Adrenal gland (tissue), 12 donors: ENCODE data around the gene SPOCK3. TPM values are rescaled to one million over a fixed set of nuclear protein-coding genes. Genes with fewer than 3 reads are reported as not detected.

Experiments used
- DNase-seq, 7 donors: peaks; one replicate each; pipeline ENCODE4 v3.0.0-alpha.2; 2019 to 2020
- H3K27ac ChIP-seq, 5 donors: fragments of 200-600 bp; sonication (generic) in 4 of 5; 1 replicate in 3 of 5; 2 replicates in 2 of 5; pipeline versions ENCODE4 v1.5.1 to v1.8.0; 2016 to 2020; ENCODE audit warnings: mild to moderate bottlenecking in 1 of 5
- H3K27me3 ChIP-seq: fragments of 200-600 bp; 2 replicates; pipeline ENCODE4 v1.8.0; 2021
- H3K36me3 ChIP-seq, 2 donors: fragments of 200-600 bp; replicated peaks in 1 of 2; 1 replicate in 1 of 2; 2 replicates in 1 of 2; pipeline versions ENCODE4 v1.5.1 to v1.8.0; 2018 to 2022
- H3K4me1 ChIP-seq, 2 donors: fragments of 200-600 bp; replicated peaks in 1 of 2; 1 replicate in 1 of 2; 2 replicates in 1 of 2; pipeline versions ENCODE4 v1.5.1 to v1.8.0; 2018 to 2021
- H3K4me3 ChIP-seq, 4 donors: fragments of 200-600 bp; sonication (generic) in 3 of 4; one replicate each; pipeline ENCODE4 v1.5.1; 2016 to 2018
- H3K9me3 ChIP-seq, 3 donors: fragments of 200-600 bp; sonication (generic) in 1 of 3; replicated peaks in 1 of 3; 1 replicate in 2 of 3; 2 replicates in 1 of 3; pipeline versions ENCODE4 v1.5.1 to v1.8.0; 2016 to 2021
- POLR2A ChIP-seq, 2 donors: fragments of 450-650 bp; IDR thresholded peaks; one replicate each; pipeline ENCODE4 v1.6.1; 2017; ENCODE audit warnings: antibody characterized with exemption in 2 of 2, mild to moderate bottlenecking in 2 of 2, moderate library complexity in 1 of 2
- WGBS, 4 donors: extraction: QIAGEN DNeasy Blood & Tissue Kit in 2 of 4; methylation state at CpG; one replicate each; pipeline versions ENCODE4 v1.1.5 to v1.1.7; 2013 to 2017; 5-methylcytosine and 5-hydroxymethylcytosine counted together
- intact Hi-C, 2 donors: fragments of 100-400 bp; cut with DNase I; formaldehyde crosslinking; loops; one replicate each; pipeline versions ENCODE4 v1.14.1 to v1.15.0; 2022 to 2023
- polyA plus RNA-seq, 3 donors: library from polyadenylated mRNA; stranded (reverse); fragments of 200-250 nt in 2 of 3; fragments of 350-450 nt in 1 of 3; fragmentation: Illumina TruSeq in 1 of 3; extraction: RNeasy Lipid Tissue Mini Kit (QIAGEN cat#74804) in 1 of 3; gene quantifications; one replicate each; pipeline ENCODE4 v1.2.3, GENCODE V29; 2013 to 2014
- total RNA-seq, 9 donors: library from RNA; depleted of rRNA in 4 of 9; stranded (reverse); fragments of >200 nt in 4 of 9; fragments of 120-200 nt in 1 of 9; fragmentation: NEBNext Ultra II Directional in 1 of 9; extraction: Animal tissue kit (Norgen Biotek cat#: 25700) in 1 of 9; gene quantifications; one replicate each; pipeline versions ENCODE4 v1.1.0 to v1.2.4, GENCODE V29; 2013 to 2023
- TF ChIP-seq, protein P1 (sequence below), 6 experiments: fragments of 450-650 bp in 4 of 6; fragments of 200-600 bp in 2 of 6; sonication (generic) in 1 of 6; IDR thresholded peaks; 1 replicate in 5 of 6; 2 replicates in 1 of 6; pipeline versions ENCODE4 v1.5.1 to v1.8.0; 2016 to 2021; ENCODE audit warnings: antibody characterized with exemption in 6 of 6, mild to moderate bottlenecking in 2 of 6, moderate library complexity in 1 of 6
- donor health status: healthy with polysubstance abuse.
- donor health status: Bipolar disorder and iron deficiency.
- donor health status: DM: yes; HTN: yes; CAD: no.
- donor health status: DM: no; HTN: no; CAD: no.
- donor health status: DM: no; HTN: no; CAD: no.
- donor health status: DM: yes; HTN: yes; CAD: no.

SPOCK3 gene
- total and polyA plus RNA-seq, 12 donors = 0.18 to 30.3 (median 3.0) TPM; not detected in 1

DNA sequence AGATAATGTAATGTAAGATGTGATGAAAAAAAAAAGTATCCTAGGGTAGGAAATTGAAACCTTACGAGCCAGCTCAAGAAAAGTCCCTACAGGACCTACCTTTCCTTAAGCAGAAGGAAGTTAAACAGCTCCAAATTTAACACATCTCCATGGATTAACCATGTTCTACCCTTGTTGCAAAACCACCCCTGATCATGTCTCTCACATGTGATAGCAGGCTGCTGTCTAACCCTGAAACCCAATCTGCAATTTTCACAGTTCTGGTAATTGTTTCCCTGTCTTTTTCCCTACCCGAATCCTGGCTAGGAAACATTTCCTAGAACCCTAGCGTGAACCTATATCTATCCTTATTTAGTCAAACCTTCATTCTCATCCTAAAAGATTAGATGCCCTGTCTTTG is 198.9 kb downstream of the SPOCK3 start:
- no peak for DNase-seq
- H3K27ac ChIP-seq = no peak overlapping the region
- H3K36me3 ChIP-seq = no peaks in the 10 kb centered on the region
- H3K4me1 ChIP-seq = no peaks in the 10 kb centered on the region
- no peaks in the 10 kb centered on the region for H3K27me3 ChIP-seq
- H3K9me3 ChIP-seq = no peaks in the 10 kb centered on the region
- no peak for TF ChIP-seq POLR2A (IDR thresholded peaks at IDR 0.05)
- TF ChIP-seq, protein P1, sequence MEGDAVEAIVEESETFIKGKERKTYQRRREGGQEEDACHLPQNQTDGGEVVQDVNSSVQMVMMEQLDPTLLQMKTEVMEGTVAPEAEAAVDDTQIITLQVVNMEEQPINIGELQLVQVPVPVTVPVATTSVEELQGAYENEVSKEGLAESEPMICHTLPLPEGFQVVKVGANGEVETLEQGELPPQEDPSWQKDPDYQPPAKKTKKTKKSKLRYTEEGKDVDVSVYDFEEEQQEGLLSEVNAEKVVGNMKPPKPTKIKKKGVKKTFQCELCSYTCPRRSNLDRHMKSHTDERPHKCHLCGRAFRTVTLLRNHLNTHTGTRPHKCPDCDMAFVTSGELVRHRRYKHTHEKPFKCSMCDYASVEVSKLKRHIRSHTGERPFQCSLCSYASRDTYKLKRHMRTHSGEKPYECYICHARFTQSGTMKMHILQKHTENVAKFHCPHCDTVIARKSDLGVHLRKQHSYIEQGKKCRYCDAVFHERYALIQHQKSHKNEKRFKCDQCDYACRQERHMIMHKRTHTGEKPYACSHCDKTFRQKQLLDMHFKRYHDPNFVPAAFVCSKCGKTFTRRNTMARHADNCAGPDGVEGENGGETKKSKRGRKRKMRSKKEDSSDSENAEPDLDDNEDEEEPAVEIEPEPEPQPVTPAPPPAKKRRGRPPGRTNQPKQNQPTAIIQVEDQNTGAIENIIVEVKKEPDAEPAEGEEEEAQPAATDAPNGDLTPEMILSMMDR (IDR thresholded peaks at IDR 0.05) = no peak
- intact Hi-C loops = no loop called here
- WGBS, 4 donors = 74 to 88% (median 79%) methylated on average over 3 of the region's 3 CpGs
- no peak overlapping the region for H3K4me3 ChIP-seq

DNA sequence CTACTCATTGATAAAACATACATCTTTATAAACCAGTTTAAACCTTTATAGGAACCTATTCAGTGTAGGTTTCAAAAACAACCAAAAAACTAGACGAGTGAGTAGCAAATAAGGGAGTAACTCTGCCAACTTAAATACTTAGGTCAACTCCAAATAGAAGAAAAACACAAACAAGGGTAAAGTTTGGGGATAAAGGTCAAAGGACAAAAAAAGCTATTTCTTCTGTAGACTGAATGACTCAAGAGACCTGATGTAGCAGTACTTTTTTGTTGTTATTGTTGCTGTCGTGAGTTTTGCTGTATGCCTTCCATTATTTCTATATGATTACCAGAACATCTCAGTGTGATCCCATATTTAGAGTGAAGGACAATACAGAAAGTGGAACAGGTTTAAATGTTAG is 199.3 kb downstream of the SPOCK3 start:
- H3K9me3 ChIP-seq = no peaks in the 10 kb centered on the region
- no peaks in the 10 kb centered on the region for H3K36me3 ChIP-seq
- H3K27ac ChIP-seq = no peak overlapping the region
- no peaks in the 10 kb centered on the region for H3K4me1 ChIP-seq
- intact Hi-C loops = no loop called here
- 47 to 66% (median 63%) methylated on average over 2 of the region's 2 CpGs for WGBS, 4 donors
- TF ChIP-seq, protein P1 (IDR thresholded peaks at IDR 0.05) = no peak
- no peak for TF ChIP-seq POLR2A (IDR thresholded peaks at IDR 0.05)
- no peaks in the 10 kb centered on the region for H3K27me3 ChIP-seq
- no peak for DNase-seq
- H3K4me3 ChIP-seq = no peak overlapping the region

DNA sequence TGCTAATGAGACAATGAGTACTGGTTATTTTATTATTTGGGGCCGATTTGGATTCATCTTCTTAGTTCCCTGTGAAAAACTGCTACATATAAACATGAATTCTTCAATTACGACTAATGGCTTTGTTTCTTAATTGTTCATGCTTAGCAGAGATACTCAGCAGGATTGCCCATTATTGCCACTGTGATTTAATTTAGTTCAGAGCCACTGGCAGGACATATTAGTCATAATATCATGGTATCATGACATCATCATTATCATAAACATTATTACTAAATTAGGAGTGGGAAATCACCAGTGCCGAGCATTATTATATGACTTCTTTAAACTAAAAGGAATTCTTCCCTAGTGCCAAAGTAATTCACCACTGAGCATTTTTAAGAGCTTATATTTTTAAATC is 201.4 kb downstream of the SPOCK3 start:
- intact Hi-C loops = no loop called here
- no peak for TF ChIP-seq POLR2A (IDR thresholded peaks at IDR 0.05)
- TF ChIP-seq, protein P1 (IDR thresholded peaks at IDR 0.05) = no peak
- DNase-seq = no peak
- Histone ChIP-seq H3K36me3 (no peaks in the 10 kb centered on the region), H3K9me3 (no peaks in the 10 kb centered on the region), H3K27me3 (no peaks in the 10 kb centered on the region), H3K27ac (no peak overlapping the region), H3K4me3 (no peak overlapping the region), H3K4me1 (no peaks in the 10 kb centered on the region)
- 67 to 85% (median 77%) methylated on average over 3 of the region's 3 CpGs for WGBS, 4 donors

DNA sequence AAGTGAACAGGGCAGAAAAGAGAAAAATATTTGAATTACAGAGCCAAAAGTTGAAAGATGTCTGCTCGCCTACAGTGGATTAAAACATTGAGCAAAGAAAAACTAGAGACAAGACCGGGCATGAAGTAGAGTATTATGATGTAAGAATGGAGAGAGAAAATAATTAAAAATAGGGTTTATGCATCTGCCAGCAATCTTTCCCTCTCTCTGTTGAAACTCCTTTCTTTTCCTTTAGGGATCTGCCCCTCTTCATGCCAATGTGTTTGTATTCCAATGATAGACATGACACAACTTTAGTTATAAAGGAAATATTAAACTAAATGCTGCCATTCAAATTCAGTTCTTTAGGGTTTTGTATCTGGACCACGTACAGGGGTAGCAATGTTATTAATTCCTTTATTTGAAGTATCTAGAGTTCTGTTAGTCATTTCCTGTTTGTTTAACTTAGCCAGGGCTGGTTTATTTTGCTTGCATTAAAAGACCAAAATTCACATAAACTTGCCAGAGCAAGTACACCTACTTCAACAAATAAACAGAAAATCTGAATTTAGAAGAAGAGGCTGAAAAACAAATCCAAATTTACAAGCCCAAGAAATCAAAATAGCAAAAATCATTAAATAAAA is 202.6 kb downstream of the SPOCK3 start:
- no peak for DNase-seq
- no peak for TF ChIP-seq POLR2A (IDR thresholded peaks at IDR 0.05)
- TF ChIP-seq, protein P1 (IDR thresholded peaks at IDR 0.05) = no peak
- Histone ChIP-seq H3K9me3 (no peaks in the 10 kb centered on the region), H3K27me3 (no peaks in the 10 kb centered on the region), H3K36me3 (no peaks in the 10 kb centered on the region), H3K4me3 (no peak overlapping the region), H3K4me1 (no peaks in the 10 kb centered on the region), H3K27ac (no peak overlapping the region)
- intact Hi-C loops = no loop called here
- 59 to 69% (median 65%) methylated on average over 3 of the region's 3 CpGs for WGBS, 4 donors
